GM23338 (cell line): ENCODE data around the gene TNNI3K. TPM values are rescaled to one million over a fixed set of nuclear protein-coding genes. Genes with fewer than 3 reads are reported as not detected.

Experiments used
- ATAC-seq: fragments of 200-7000 bp; cut with Tn5 transposase; 3 replicates; pipeline ENCODE4 v1.9.1; 2020
- DNase-seq: peaks from one replicate; pipeline ENCODE4 v3.0.0-alpha.2; 2015; ENCODE audit warnings: low spot score
- H2AFZ ChIP-seq: fragments of 200-600 bp; sonication (generic); 2 replicates; pipeline ENCODE4 v1.8.0; 2016; ENCODE audit warnings: antibody characterized with exemption, mild to moderate bottlenecking, moderate library complexity
- H3F3A ChIP-seq: fragments of 200-600 bp; sonication (generic); replicated peaks from 2 replicates; pipeline ENCODE4 v1.8.0; 2017; ENCODE audit warnings: antibody characterized with exemption, mixed run types, low read depth
- H3K27ac ChIP-seq: fragments of 200-600 bp; sonication (generic); 2 replicates; pipeline ENCODE4 v1.6.1; 2016; ENCODE audit warnings: low read depth
- H3K27me3 ChIP-seq: fragments of 200-600 bp; sonication (generic); 2 replicates; pipeline ENCODE4 v1.8.0; 2016; ENCODE audit warnings: mild to moderate bottlenecking, mixed run types, moderate library complexity; ENCODE audit not compliant: insufficient read depth
- H3K36me3 ChIP-seq: fragments of 200-600 bp; sonication (generic); 2 replicates; pipeline ENCODE4 v1.8.0; 2016; ENCODE audit warnings: mild to moderate bottlenecking; ENCODE audit not compliant: insufficient read depth
- H3K4me1 ChIP-seq: fragments of 200-600 bp; sonication (generic); 2 replicates; pipeline ENCODE4 v1.8.0; 2016; ENCODE audit warnings: mild to moderate bottlenecking, moderate library complexity; ENCODE audit not compliant: insufficient read depth
- H3K4me2 ChIP-seq: fragments of 200-600 bp; sonication (generic); 2 replicates; pipeline ENCODE4 v1.7.1; 2017; ENCODE audit warnings: mixed run types
- H3K4me3 ChIP-seq: fragments of 200-600 bp; sonication (generic); 2 replicates; pipeline ENCODE4 v1.6.1; 2016; ENCODE audit warnings: mixed run types
- H3K79me2 ChIP-seq: fragments of 200-600 bp; sonication (generic); replicated peaks from 2 replicates; pipeline ENCODE4 v1.8.0; 2017; ENCODE audit warnings: mild to moderate bottlenecking; ENCODE audit not compliant: insufficient read depth
- H3K9me2 ChIP-seq: fragments of 200-600 bp; sonication (generic); 2 replicates; pipeline ENCODE4 v1.8.0; 2017; ENCODE audit not compliant: insufficient read depth
- H4K20me1 ChIP-seq: fragments of 200-600 bp; sonication (generic); replicated peaks from 2 replicates; pipeline ENCODE4 v1.8.0; 2017; ENCODE audit warnings: mild to moderate bottlenecking; ENCODE audit not compliant: insufficient read depth
- H3K27ac Mint-ChIP-seq: 2 replicates; pipeline ENCODE4 v1.8.0; 2020; ENCODE audit warnings: inconsistent platforms, mild to moderate bottlenecking, moderate library complexity, mixed read lengths
- H3K27me3 Mint-ChIP-seq: 3 replicates; pipeline ENCODE4 v1.8.0; 2022; ENCODE audit warnings: low read depth, mild to moderate bottlenecking, moderate library complexity, mixed read lengths, inconsistent platforms; ENCODE audit not compliant: insufficient read depth, poor library complexity
- H3K36me3 Mint-ChIP-seq: 3 replicates; pipeline ENCODE4 v1.8.0; 2021; ENCODE audit warnings: low read depth, mild to moderate bottlenecking, inconsistent platforms, moderate library complexity, mixed read lengths
- H3K4me1 Mint-ChIP-seq: 3 replicates; pipeline ENCODE4 v1.8.0; 2020; ENCODE audit warnings: mild to moderate bottlenecking, inconsistent platforms, mixed read lengths
- H3K4me3 Mint-ChIP-seq: 3 replicates; pipeline ENCODE4 v1.8.0; 2021; ENCODE audit warnings: moderate library complexity, mild to moderate bottlenecking, inconsistent platforms, mixed read lengths
- H3K9me3 Mint-ChIP-seq: 3 replicates; pipeline ENCODE4 v1.8.0; 2020; ENCODE audit warnings: moderate library complexity, mild to moderate bottlenecking, inconsistent platforms, mixed read lengths
- CREB1 ChIP-seq: fragments of 250-450 bp; sonication (Bioruptor Pico); IDR thresholded peaks from 2 replicates; pipeline ENCODE4 v1.5.0; 2020; ENCODE audit warnings: low read depth, mild to moderate bottlenecking, moderate library complexity
- EZH2 ChIP-seq: fragments of 200-600 bp; sonication (generic); IDR thresholded peaks from one replicate; pipeline ENCODE4 v1.8.0; 2017; ENCODE audit warnings: antibody characterized with exemption, mild to moderate bottlenecking, low read depth; ENCODE audit not compliant: unreplicated experiment
- JUNB ChIP-seq: IDR thresholded peaks from one replicate; pipeline ENCODE4 v1.6.1; 2016; ENCODE audit warnings: antibody characterized with exemption; ENCODE audit not compliant: unreplicated experiment
- POLR2AphosphoS5 ChIP-seq: IDR thresholded peaks from 2 replicates; pipeline ENCODE4 v1.6.1; 2016; ENCODE audit warnings: antibody characterized with exemption, low read depth
- STAT1 ChIP-seq: IDR thresholded peaks from one replicate; pipeline ENCODE4 v1.6.1; 2016; ENCODE audit warnings: antibody characterized with exemption; ENCODE audit not compliant: unreplicated experiment
- ZNF331 ChIP-seq: fragments of 250-450 bp; sonication (Bioruptor Pico); IDR thresholded peaks from 2 replicates; pipeline ENCODE4 v1.5.0; 2020; ENCODE audit warnings: low read depth, mild to moderate bottlenecking, moderate library complexity
- polyA plus RNA-seq: library from polyadenylated mRNA; unstranded; fragments of >200 nt; fragmentation: Nextera tagmentation; extraction: Ambion mirVana; gene quantifications from 2 replicates; pipeline ENCODE4 v1.2.1, GENCODE V29; 2016
- total RNA-seq: library from RNA; depleted of rRNA; stranded (reverse); fragments of >200 nt; shearing (Covaris generic); gene quantifications from 2 replicates; pipeline ENCODE4 v1.2.3, GENCODE V29; 2014
- TF ChIP-seq, protein P1 (sequence below): IDR thresholded peaks from one replicate; pipeline ENCODE4 v1.6.1; 2018; ENCODE audit warnings: antibody characterized with exemption; ENCODE audit not compliant: unreplicated experiment
- TF ChIP-seq, protein P2 (sequence below), 2 experiments: fragments of 200-600 bp in 1 of 2; sonication (generic) in 1 of 2; conservative IDR thresholded peaks; 2 replicates each; pipeline versions ENCODE4 v1.5.1 to v1.6.1; 2016 to 2017; ENCODE audit warnings: antibody characterized with exemption in 2 of 2, low read depth in 2 of 2, mild to moderate bottlenecking in 2 of 2, moderate library complexity in 1 of 2
- TF ChIP-seq, protein P3 (sequence below): IDR thresholded peaks from 2 replicates; pipeline ENCODE4 v1.6.1; 2016; ENCODE audit warnings: antibody characterized with exemption
- TF ChIP-seq, protein P4 (sequence below): fragments of 250-450 bp; sonication (Bioruptor Pico); IDR thresholded peaks from 2 replicates; pipeline ENCODE4 v1.5.0; 2020; ENCODE audit warnings: mild to moderate bottlenecking, moderate library complexity

The TNNI3K gene
- total and polyA plus RNA-seq, 2 experiments from 2014 or later: not detected

DNA sequence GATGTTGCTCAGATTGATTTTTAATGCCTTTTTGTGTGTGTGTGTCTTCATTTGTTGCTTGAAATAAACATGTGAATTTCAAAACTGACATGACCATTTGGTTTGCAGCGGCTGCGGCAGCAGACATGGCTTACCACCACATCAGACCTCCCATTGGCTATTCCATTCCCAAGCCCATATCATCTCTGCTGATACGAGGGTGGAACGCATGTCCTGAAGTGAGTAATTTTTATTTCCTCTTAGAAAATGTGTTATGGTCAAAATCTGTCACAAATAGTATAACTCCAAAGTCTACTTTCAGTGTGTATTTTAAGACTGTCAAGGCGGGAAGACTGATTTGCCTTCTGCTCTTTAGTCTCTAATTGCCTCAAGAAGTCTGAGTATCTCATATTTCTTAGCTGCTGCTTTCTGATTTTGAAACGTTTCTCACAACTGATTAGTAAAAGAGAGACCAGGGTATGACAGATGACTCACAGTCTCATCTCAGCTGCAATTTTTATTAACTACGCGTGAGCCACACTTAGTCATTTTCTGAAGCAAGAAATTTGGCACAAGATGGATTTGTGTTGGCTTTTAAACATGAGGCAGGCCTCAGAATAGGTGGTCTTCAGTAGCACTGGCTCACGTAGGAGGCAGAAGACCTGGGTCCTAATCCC is 228.3 kb downstream of the TNNI3K start (continued):
- TF ChIP-seq, protein P1, sequence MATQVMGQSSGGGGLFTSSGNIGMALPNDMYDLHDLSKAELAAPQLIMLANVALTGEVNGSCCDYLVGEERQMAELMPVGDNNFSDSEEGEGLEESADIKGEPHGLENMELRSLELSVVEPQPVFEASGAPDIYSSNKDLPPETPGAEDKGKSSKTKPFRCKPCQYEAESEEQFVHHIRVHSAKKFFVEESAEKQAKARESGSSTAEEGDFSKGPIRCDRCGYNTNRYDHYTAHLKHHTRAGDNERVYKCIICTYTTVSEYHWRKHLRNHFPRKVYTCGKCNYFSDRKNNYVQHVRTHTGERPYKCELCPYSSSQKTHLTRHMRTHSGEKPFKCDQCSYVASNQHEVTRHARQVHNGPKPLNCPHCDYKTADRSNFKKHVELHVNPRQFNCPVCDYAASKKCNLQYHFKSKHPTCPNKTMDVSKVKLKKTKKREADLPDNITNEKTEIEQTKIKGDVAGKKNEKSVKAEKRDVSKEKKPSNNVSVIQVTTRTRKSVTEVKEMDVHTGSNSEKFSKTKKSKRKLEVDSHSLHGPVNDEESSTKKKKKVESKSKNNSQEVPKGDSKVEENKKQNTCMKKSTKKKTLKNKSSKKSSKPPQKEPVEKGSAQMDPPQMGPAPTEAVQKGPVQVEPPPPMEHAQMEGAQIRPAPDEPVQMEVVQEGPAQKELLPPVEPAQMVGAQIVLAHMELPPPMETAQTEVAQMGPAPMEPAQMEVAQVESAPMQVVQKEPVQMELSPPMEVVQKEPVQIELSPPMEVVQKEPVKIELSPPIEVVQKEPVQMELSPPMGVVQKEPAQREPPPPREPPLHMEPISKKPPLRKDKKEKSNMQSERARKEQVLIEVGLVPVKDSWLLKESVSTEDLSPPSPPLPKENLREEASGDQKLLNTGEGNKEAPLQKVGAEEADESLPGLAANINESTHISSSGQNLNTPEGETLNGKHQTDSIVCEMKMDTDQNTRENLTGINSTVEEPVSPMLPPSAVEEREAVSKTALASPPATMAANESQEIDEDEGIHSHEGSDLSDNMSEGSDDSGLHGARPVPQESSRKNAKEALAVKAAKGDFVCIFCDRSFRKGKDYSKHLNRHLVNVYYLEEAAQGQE: no peak
- TF ChIP-seq ZNF331: no peak
- TF ChIP-seq EZH2: no peak
- TF ChIP-seq, protein P2, sequence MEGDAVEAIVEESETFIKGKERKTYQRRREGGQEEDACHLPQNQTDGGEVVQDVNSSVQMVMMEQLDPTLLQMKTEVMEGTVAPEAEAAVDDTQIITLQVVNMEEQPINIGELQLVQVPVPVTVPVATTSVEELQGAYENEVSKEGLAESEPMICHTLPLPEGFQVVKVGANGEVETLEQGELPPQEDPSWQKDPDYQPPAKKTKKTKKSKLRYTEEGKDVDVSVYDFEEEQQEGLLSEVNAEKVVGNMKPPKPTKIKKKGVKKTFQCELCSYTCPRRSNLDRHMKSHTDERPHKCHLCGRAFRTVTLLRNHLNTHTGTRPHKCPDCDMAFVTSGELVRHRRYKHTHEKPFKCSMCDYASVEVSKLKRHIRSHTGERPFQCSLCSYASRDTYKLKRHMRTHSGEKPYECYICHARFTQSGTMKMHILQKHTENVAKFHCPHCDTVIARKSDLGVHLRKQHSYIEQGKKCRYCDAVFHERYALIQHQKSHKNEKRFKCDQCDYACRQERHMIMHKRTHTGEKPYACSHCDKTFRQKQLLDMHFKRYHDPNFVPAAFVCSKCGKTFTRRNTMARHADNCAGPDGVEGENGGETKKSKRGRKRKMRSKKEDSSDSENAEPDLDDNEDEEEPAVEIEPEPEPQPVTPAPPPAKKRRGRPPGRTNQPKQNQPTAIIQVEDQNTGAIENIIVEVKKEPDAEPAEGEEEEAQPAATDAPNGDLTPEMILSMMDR (conservative IDR thresholded peaks at IDR 0.05; ENCODE audit: low read depth in 2 of 2): no peak
- TF ChIP-seq, protein P3, sequence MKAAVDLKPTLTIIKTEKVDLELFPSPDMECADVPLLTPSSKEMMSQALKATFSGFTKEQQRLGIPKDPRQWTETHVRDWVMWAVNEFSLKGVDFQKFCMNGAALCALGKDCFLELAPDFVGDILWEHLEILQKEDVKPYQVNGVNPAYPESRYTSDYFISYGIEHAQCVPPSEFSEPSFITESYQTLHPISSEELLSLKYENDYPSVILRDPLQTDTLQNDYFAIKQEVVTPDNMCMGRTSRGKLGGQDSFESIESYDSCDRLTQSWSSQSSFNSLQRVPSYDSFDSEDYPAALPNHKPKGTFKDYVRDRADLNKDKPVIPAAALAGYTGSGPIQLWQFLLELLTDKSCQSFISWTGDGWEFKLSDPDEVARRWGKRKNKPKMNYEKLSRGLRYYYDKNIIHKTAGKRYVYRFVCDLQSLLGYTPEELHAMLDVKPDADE: no peak
- no peak for TF ChIP-seq STAT1

DNA sequence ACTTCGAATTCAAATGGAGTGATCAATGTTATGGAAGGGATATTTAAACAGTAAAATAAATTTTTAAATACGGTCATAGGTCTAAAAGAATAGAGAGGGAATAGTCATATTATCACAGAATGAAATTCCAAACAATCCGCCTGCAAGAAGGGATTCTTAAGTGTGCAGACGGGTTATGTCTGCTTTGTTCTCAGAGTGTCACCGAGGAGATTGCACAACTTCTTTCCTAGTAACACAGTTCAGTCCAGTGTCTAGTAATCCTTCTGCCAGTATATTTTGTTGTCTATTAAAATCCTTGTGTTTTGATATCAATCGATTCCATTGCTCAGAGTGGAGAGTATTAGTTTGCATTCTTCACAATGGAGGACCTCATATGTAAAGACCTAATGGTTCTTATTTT is 228.8 kb downstream of the TNNI3K start:
- H3K27me3 ChIP-seq: no peaks in the 10 kb centered on the region
- DNase-seq (no peak), ATAC-seq (no peak)
- H3K79me2 ChIP-seq: no peaks in the 10 kb centered on the region
- H2AFZ ChIP-seq: no peak overlapping the region
- H3K27ac Mint-ChIP-seq: no peak overlapping the region
- no peak overlapping the region for H3K4me3 ChIP-seq
- peaks cover 15% of the 10 kb centered on the region for H3K9me3 Mint-ChIP-seq
- H3K27ac ChIP-seq: no peak overlapping the region
- H3K27me3 Mint-ChIP-seq: peaks cover 2% of the 10 kb centered on the region
- H4K20me1 ChIP-seq: no peaks in the 10 kb centered on the region
- H3K4me3 Mint-ChIP-seq: no peak overlapping the region
- no peaks in the 10 kb centered on the region for H3F3A ChIP-seq
- H3K36me3 ChIP-seq: no peaks in the 10 kb centered on the region
- H3K4me1 Mint-ChIP-seq: peaks cover 12% of the 10 kb centered on the region; the same call in 2 of the 3 replicates
- H3K4me2 ChIP-seq: no peak overlapping the region
- H3K36me3 Mint-ChIP-seq: peaks cover 4% of the 10 kb centered on the region; the same call in 2 of the 3 replicates
- H3K4me1 ChIP-seq: no peaks in the 10 kb centered on the region; the same call in 1 of the 2 replicates
- H3K9me2 ChIP-seq: no peaks in the 10 kb centered on the region
- TF ChIP-seq CREB1 (CRISPR knock-in tag) (no peak), EZH2 (no peak), JUNB (no peak), STAT1 (no peak), POLR2AphosphoS5 (no peak), ZNF331 (no peak)
- TF ChIP-seq, protein P4, sequence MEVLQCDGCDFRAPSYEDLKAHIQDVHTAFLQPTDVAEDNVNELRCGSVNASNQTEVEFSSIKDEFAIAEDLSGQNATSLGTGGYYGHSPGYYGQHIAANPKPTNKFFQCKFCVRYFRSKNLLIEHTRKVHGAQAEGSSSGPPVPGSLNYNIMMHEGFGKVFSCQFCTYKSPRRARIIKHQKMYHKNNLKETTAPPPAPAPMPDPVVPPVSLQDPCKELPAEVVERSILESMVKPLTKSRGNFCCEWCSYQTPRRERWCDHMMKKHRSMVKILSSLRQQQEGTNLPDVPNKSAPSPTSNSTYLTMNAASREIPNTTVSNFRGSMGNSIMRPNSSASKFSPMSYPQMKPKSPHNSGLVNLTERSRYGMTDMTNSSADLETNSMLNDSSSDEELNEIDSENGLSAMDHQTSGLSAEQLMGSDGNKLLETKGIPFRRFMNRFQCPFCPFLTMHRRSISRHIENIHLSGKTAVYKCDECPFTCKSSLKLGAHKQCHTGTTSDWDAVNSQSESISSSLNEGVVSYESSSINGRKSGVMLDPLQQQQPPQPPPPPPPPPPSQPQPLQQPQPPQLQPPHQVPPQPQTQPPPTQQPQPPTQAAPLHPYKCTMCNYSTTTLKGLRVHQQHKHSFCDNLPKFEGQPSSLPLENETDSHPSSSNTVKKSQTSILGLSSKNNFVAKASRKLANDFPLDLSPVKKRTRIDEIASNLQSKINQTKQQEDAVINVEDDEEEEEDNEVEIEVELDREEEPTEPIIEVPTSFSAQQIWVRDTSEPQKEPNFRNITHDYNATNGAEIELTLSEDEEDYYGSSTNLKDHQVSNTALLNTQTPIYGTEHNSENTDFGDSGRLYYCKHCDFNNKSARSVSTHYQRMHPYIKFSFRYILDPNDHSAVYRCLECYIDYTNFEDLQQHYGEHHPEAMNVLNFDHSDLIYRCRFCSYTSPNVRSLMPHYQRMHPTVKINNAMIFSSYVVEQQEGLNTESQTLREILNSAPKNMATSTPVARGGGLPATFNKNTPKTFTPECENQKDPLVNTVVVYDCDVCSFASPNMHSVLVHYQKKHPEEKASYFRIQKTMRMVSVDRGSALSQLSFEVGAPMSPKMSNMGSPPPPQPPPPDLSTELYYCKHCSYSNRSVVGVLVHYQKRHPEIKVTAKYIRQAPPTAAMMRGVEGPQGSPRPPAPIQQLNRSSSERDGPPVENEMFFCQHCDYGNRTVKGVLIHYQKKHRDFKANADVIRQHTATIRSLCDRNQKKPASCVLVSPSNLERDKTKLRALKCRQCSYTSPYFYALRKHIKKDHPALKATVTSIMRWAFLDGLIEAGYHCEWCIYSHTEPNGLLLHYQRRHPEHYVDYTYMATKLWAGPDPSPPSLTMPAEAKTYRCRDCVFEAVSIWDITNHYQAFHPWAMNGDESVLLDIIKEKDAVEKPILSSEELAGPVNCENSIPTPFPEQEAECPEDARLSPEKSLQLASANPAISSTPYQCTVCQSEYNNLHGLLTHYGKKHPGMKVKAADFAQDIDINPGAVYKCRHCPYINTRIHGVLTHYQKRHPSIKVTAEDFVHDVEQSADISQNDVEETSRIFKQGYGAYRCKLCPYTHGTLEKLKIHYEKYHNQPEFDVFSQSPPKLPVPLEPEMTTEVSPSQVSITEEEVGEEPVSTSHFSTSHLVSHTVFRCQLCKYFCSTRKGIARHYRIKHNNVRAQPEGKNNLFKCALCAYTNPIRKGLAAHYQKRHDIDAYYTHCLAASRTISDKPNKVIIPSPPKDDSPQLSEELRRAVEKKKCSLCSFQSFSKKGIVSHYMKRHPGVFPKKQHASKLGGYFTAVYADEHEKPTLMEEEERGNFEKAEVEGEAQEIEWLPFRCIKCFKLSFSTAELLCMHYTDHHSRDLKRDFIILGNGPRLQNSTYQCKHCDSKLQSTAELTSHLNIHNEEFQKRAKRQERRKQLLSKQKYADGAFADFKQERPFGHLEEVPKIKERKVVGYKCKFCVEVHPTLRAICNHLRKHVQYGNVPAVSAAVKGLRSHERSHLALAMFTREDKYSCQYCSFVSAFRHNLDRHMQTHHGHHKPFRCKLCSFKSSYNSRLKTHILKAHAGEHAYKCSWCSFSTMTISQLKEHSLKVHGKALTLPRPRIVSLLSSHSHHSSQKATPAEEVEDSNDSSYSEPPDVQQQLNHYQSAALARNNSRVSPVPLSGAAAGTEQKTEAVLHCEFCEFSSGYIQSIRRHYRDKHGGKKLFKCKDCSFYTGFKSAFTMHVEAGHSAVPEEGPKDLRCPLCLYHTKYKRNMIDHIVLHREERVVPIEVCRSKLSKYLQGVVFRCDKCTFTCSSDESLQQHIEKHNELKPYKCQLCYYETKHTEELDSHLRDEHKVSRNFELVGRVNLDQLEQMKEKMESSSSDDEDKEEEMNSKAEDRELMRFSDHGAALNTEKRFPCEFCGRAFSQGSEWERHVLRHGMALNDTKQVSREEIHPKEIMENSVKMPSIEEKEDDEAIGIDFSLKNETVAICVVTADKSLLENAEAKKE (CRISPR knock-in tag): no peak
